HL-60/S4 (cell line): ENCODE data around the gene BRCA1.
"Not testable (repeated sequence)": the region's sequence is repeated elsewhere in the genome, so short reads cannot be mapped to it uniquely, and the experiment has no call there.

Experiments
- in situ Hi-C: fragments of 300-500 bp; cut with MboI; formaldehyde crosslinking; loops from 2 replicates; pipeline ENCODE4 v1.14.3; 2022; ENCODE audit warnings: low sequenced_read_pairs

Gene BRCA1

GRCh38 chr17:43006639-43007551 is 118.3 kb downstream of the BRCA1 start, which contains the start of gene IFI35:
IFI35 (plus strand) TSS chr17:43006784; CDS start chr17:43006948, 164 bp downstream.
- in situ Hi-C loops: no loop called here

GRCh38 chr17:43003542-43004172 is 121.5 kb downstream of the BRCA1 start:
- in situ Hi-C loops: no loop called here

- in situ Hi-C loops: not testable (repeated sequence)
Observed at GRCh38 chr17:43000894-43001293, 124.3 kb downstream of the BRCA1 start.

DNA sequence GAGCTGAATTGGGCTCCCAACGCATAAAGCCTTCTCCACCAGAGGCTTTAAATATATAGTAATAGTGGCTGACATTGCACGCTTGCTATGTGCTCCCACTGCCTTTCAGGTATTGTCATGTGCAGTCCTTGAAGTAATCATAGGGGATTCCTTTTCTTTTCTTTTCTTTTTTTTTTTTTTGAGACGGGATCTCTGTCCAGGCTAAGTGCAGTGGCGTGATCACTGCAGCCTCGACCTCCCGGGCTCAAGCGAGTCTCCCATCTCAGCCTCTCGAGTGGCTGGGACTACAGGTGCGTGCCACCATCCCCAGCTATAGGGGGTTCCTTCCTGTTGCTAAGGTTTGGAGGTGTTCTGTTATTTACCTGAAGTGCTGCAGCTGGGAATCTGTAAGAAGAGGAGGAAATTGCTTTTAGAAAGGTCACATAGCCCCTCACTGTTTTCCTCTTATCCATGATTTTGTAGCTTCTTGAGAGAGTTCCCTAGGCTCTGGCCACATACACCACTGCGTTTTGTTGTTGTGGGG is 126.1 kb downstream of the BRCA1 start:
- in situ Hi-C loops: no loop called here

GRCh38 chr17:42997984-42998938 is 126.9 kb downstream of the BRCA1 start, which contains the start of gene RPL27:
RPL27 (plus strand) TSS chr17:42998419; CDS start chr17:42998751, 332 bp downstream.
- in situ Hi-C loops: no loop called here

GRCh38 chr17:42997390-42997983 is 127.7 kb downstream of the BRCA1 start:
- in situ Hi-C loops: no loop called here
